AG04450 (cell line): ENCODE measurements around the gene CLDN3. TPM values are rescaled to one million over a fixed set of nuclear protein-coding genes. Genes with fewer than 3 reads are reported as not detected.
A peak's percentile ranks its signal among the peaks of the same experiment; 100 is the strongest.

ENCODE experiments used
- CTCF ChIA-PET: fragments of 300-600, 350-600 bp; formaldehyde crosslinking; extraction: SDS; loops from one replicate; lab custom pipeline; 2022; ENCODE audit warnings: antibody characterized with exemption, inconsistent platforms; lab: Charles Lee
- POLR2A ChIA-PET: fragments of 350-600 bp; formaldehyde crosslinking; extraction: SDS; loops from one replicate; lab custom pipeline; 2021; ENCODE audit warnings: antibody characterized with exemption, inconsistent platforms; lab: Yijun Ruan, JAX
- DNase-seq: peaks from one replicate; pipeline ENCODE4 v3.0.0-alpha.2; 2011; ENCODE audit warnings: low read depth, low spot score
- H3K27ac ChIP-seq: one replicate; pipeline ENCODE4 v1.5.1; 2012; ENCODE audit warnings: low read depth, low read length, control low read depth
- H3K27me3 ChIP-seq: one replicate; pipeline ENCODE4 v1.6.0; 2012; ENCODE audit warnings: low read length; ENCODE audit not compliant: control insufficient read depth, insufficient read depth
- H3K4me3 ChIP-seq: 2 replicates; pipeline ENCODE4 v1.5.1; 2011; ENCODE audit warnings: mild to moderate bottlenecking, low read depth, low read length, control low read depth
- H3K9me3 ChIP-seq: 2 replicates; pipeline ENCODE4 v1.5.1; 2012; ENCODE audit warnings: low read length; ENCODE audit not compliant: control insufficient read depth, insufficient read depth
- CTCF ChIP-seq: IDR thresholded peaks from 2 replicates; pipeline ENCODE4 v1.5.1; 2011; ENCODE audit warnings: low read depth, low read length, control low read depth, inconsistent platforms
- polyA minus RNA-seq: library from RNA; depleted of rRNA, polyadenylated mRNA; stranded (reverse); fragments of >200 nt; gene quantifications from 2 replicates; pipeline ENCODE4 v1.2.3, GENCODE V29; 2011; rRNA and poly(A)+ RNA removed
- polyA plus RNA-seq: library from polyadenylated mRNA; depleted of rRNA; stranded (reverse); fragments of >200 nt; gene quantifications from 2 replicates; pipeline ENCODE4 v1.2.3, GENCODE V29; 2011; rRNA removed

CLDN3 gene
- polyA plus RNA-seq: not detected in 2 replicates
- not detected in 2 replicates for polyA minus RNA-seq

- DNase-seq: no peak
- Histone ChIP-seq H3K9me3 (peaks cover 6% of the 10 kb centered on the region; the same call in 1 of the 2 replicates), H3K4me3 (no peak within 1 kb of the TSS), H3K27me3 (peaks cover 33% of the 10 kb centered on the region), H3K27ac (no peak within 1 kb of the TSS)
- TF ChIP-seq CTCF: no peak
- POLR2A ChIA-PET: no interaction called here
- CTCF ChIA-PET: no interaction called here
These were observed at the start of gene CLDN3 for GRCh38 chr7:73770002-73770859. Gene CLDN3, minus strand, starts transcription at chr7:73770270. Its CDS starts 221 bp downstream, at chr7:73770049.

- no peak for TF ChIP-seq CTCF
- H3K27me3 ChIP-seq: no peaks in the 10 kb centered on the region
- ChIA-PET POLR2A (no interaction called here), CTCF (no interaction called here)
- DNase-seq: no peak
- no peak overlapping the region for H3K4me3 ChIP-seq
- no peak overlapping the region for H3K27ac ChIP-seq
- H3K9me3 ChIP-seq: peaks cover 5% of the 10 kb centered on the region; the same call in 1 of the 2 replicates
These were observed 47.1 kb upstream of the CLDN3 start for GRCh38 chr7:73817121-73817520.

GRCh38 chr7:73815436-73815835 is 45.4 kb upstream of the CLDN3 start:
- CTCF ChIA-PET: interaction anchor here (1.1 kb wide), 1 partner anchor 35 kb away, joined by 3 read pairs; no protein-coding TSS in a partner anchor
- no peak for TF ChIP-seq CTCF
- no peak overlapping the region for H3K4me3 ChIP-seq
- H3K27ac ChIP-seq: no peak overlapping the region
- POLR2A ChIA-PET: no interaction called here
- DNase-seq: no peak
- H3K27me3 ChIP-seq: no peaks in the 10 kb centered on the region
- H3K9me3 ChIP-seq: peaks cover 5% of the 10 kb centered on the region; the same call in 1 of the 2 replicates

- CTCF ChIA-PET: interaction anchor here (1.2 kb wide), 1 partner anchor 37 kb away, joined by 4 read pairs; no protein-coding TSS in a partner anchor
- no peak for DNase-seq
- Histone ChIP-seq H3K4me3 (no peak overlapping the region), H3K27ac (no peak overlapping the region), H3K9me3 (peaks cover 5% of the 10 kb centered on the region; the same call in 1 of the 2 replicates), H3K27me3 (no peaks in the 10 kb centered on the region)
- TF ChIP-seq CTCF: no peak
- POLR2A ChIA-PET: no interaction called here
These were observed 42.9 kb upstream of the CLDN3 start for GRCh38 chr7:73812996-73813395.

- POLR2A ChIA-PET: interaction anchor here (0.6 kb wide), 1 partner anchor 1654 kb away, joined by 3 read pairs; no protein-coding TSS in a partner anchor
- no peak overlapping the region for H3K4me3 ChIP-seq
- DNase-seq: no peak
- CTCF ChIA-PET: interaction anchor here (0.6 to 3.3 kb wide), 11 partner anchors 8 to 52 kb away, joined by 3 to 39 read pairs (median 4); partner anchors contain the start of genes METTL27 and TMEM270
- TF ChIP-seq CTCF: peak; percentile 72
- H3K27ac ChIP-seq: no peak overlapping the region
- peaks cover 5% of the 10 kb centered on the region; the same call in 1 of the 2 replicates for H3K9me3 ChIP-seq
- no peaks in the 10 kb centered on the region for H3K27me3 ChIP-seq
These were observed 41.7 kb upstream of the CLDN3 start for GRCh38 chr7:73811760-73812168.
